Stimulated activated CD4-positive, alpha-beta T cell treated with anti-CD3 and anti-CD28 coated beads, Interleukin-4, amount 100 ng/mL, for 4 hours (primary cell): ENCODE results near the gene MAP1B.

Experiments used
- DNase-seq, 2 experiments: peaks; one replicate each; pipeline ENCODE4 v3.0.0-alpha.2; 2020

MAP1B gene

DNA sequence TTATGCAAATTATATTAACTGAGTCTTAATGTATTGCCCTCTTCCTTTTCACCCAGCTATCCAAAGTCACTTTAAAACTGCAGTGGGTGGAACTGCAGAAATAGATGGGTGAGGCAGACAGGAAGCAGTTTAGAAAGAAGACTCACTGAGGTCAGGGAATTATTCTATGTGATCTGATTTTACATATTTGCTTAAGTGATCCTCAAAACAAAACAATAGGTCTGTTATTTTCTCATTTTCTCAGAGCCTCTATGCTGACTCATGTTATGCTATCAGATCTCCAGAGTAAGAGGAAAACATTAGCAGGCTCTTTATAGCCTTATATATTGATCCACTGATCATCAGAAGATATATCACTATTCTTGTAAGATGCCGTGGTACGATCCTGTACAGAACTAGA, 149.3 kb downstream of the MAP1B start:
- no peak for DNase-seq
